RKO (cell line): ENCODE results near the gene TTC28.

ENCODE experiments used
- DNase-seq: peaks from one replicate; pipeline ENCODE4 v3.0.0-alpha.2; 2016; ENCODE audit warnings: low spot score

TTC28 gene

GRCh38 chr22:27966168-27967064 lies 713.2 kb downstream of the TTC28 start:
- no peak for DNase-seq

- DNase-seq: no peak
Measured at GRCh38 chr22:27962268-27963044, 717.2 kb downstream of the TTC28 start.

GRCh38 chr22:27961680-27962079 lies 718.0 kb downstream of the TTC28 start:
- DNase-seq: no peak

- DNase-seq: no peak
Measured at GRCh38 chr22:27961182-27961581, 718.5 kb downstream of the TTC28 start.

- no peak for DNase-seq
Measured at GRCh38 chr22:27959335-27960090, 720.1 kb downstream of the TTC28 start.

GRCh38 chr22:27952779-27953178 lies 726.9 kb downstream of the TTC28 start:
- DNase-seq: no peak

GRCh38 chr22:27952091-27952490 lies 727.5 kb downstream of the TTC28 start:
- peak; percentile 13 for DNase-seq

GRCh38 chr22:27949421-27949820 lies 730.2 kb downstream of the TTC28 start:
- no peak for DNase-seq

- DNase-seq: no peak
Measured at GRCh38 chr22:27948569-27948968, 731.1 kb downstream of the TTC28 start.

GRCh38 chr22:27947448-27947847 lies 732.2 kb downstream of the TTC28 start:
- no peak for DNase-seq

GRCh38 chr22:27941143-27941542 lies 738.5 kb downstream of the TTC28 start:
- DNase-seq: no peak

GRCh38 chr22:27937453-27937852 lies 742.2 kb downstream of the TTC28 start:
- peak; percentile 18 for DNase-seq

- no peak for DNase-seq
Measured at GRCh38 chr22:27935897-27936296, 743.7 kb downstream of the TTC28 start.

- DNase-seq: no peak
Measured at GRCh38 chr22:27934069-27934468, 745.6 kb downstream of the TTC28 start.

GRCh38 chr22:27933186-27933983 lies 746.3 kb downstream of the TTC28 start:
- DNase-seq: no peak

GRCh38 chr22:27930331-27931060 lies 749.1 kb downstream of the TTC28 start:
- DNase-seq: no peak
